COLO829 (cell line): ENCODE measurements around the gene SHROOM4.

Experiments
- DNase-seq: peaks from one replicate; pipeline ENCODE4 v3.0.0; 2012; ENCODE audit warnings: low spot score

Gene SHROOM4

DNA sequence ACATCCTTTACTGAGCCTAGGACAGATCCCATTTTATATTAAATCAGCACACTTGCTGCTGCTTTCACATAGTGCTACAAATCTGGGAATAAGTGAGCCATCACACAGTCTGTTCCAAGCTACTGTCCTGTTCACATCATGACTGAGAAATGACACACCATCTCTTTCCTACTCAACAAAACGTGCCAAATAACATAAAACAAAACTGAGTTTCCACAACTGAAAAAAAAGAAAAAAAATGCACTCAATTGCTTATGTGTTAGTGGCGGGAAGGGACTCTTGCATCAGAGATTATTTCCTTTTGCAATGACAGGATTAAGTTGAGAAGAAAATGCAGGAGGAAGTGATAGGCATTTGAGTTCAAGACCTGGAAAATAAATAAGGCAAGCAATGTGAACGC lies 109.0 kb downstream of the SHROOM4 start:
- no peak for DNase-seq

- no peak for DNase-seq
Measured at GRCh38 chrX:50704360-50704759, 109.6 kb downstream of the SHROOM4 start.

- DNase-seq = no peak
Measured at GRCh38 chrX:50700921-50701320, 113.1 kb downstream of the SHROOM4 start.

GRCh38 chrX:50698944-50699343 lies 115.0 kb downstream of the SHROOM4 start:
- DNase-seq = no peak

DNA sequence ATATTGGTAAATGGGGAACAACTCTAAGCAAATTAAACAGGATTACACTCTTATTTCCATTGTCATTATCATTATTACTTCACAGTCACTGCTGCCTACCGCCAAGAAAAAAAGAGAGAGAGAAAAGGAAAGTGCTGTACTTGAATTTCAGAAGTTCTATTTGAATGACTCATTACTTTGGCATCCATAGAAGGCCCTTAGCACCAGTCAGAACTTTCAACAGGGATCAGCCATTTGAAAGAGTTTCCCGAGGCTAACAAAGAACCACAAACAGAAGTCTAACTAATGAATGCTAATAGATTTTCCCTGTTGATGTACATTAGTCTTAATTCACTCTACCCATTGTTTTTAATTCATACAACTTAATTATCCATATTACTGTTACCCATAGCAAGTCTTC lies 116.3 kb downstream of the SHROOM4 start:
- peak; percentile 79 for DNase-seq

GRCh38 chrX:50691820-50692219 lies 122.2 kb downstream of the SHROOM4 start:
- DNase-seq = peak; percentile 42

- no peak for DNase-seq
Measured at GRCh38 chrX:50684871-50685270, 129.1 kb downstream of the SHROOM4 start.

DNA sequence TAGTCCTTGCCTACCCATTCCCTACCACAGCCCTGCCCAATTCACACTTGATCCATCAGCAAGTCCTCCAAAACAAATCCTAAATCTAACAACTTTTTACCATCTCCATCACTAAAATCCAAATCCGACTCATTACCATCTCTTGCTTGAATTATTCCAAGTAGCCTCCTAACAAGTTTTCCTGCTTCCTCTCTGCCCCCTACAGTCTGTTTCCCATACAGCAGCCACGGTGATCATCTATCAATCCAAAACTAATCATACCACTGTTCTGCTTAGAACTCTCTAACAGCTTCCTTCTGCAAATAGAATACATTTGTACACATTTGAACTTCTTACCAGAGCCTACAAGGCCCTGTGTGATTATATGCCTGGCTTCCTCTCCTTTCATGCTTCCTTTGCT lies 133.0 kb downstream of the SHROOM4 start:
- DNase-seq = no peak

- DNase-seq = no peak
Measured at GRCh38 chrX:50677789-50678188, 136.2 kb downstream of the SHROOM4 start.

DNA sequence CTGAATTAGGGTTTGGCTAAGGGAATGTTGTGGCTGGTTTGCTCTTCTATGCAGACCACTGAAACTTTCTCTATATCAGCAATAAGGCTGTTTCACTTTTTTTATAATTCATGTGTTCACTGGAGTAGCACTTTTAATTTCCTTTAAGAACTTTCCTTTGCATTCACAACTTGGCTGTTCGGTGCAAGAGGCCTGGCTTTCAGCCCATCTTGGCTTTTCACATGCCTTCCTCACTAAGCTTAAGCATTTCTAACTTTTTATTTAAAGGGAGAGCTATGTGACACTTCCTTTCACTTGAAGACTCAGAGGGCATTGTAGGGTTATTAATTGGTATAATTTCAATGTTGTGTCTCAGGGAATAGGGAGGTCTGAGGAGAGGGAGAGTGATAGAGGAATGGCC lies 142.3 kb downstream of the SHROOM4 start:
- DNase-seq = no peak

DNA sequence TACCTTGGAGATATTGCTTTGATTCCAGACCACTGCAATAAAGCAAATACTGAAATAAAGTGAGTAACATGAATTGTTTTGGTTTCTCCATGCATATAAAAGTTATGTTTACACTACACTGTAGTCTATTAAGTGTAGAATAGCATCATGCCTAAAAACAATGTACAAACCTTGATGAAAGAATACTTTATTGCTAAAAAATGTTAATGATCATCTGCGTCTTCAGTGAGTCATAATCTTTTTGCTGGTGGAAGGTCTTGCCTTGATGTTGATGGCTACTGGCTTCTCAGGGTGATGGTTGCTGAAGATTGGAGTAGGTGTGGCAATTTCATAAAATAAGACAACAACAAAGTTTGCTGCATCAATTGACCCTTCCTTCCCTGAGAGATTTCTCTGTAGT lies 145.1 kb downstream of the SHROOM4 start:
- no peak for DNase-seq

GRCh38 chrX:50648156-50648555 lies 165.8 kb downstream of the SHROOM4 start:
- no peak for DNase-seq

GRCh38 chrX:50644496-50644895 lies 169.5 kb downstream of the SHROOM4 start:
- no peak for DNase-seq

- DNase-seq = no peak
Measured at GRCh38 chrX:50643525-50644137, 170.4 kb downstream of the SHROOM4 start.

DNA sequence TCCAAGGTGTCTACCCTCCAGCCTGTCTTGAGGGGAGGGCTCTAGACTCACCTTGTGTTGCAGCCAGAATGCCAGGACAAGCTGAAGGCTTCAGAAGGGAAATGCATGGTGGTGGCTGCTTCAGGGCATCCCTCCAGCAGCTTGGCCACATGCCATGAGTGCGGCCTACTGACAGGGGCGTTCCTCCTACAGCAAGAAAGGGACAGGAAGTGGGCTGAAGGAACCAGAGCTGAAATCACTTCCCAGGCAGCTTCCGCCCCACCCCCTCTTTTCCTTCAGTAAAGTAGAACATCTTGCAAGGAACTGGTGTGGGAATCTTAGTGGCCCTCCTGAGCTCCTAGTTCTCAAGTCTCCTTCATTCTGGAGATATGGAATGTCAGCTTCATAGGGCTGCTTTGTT lies 175.9 kb downstream of the SHROOM4 start:
- DNase-seq = no peak

GRCh38 chrX:50635817-50636365 lies 178.1 kb downstream of the SHROOM4 start:
- peak; percentile 3 for DNase-seq

DNA sequence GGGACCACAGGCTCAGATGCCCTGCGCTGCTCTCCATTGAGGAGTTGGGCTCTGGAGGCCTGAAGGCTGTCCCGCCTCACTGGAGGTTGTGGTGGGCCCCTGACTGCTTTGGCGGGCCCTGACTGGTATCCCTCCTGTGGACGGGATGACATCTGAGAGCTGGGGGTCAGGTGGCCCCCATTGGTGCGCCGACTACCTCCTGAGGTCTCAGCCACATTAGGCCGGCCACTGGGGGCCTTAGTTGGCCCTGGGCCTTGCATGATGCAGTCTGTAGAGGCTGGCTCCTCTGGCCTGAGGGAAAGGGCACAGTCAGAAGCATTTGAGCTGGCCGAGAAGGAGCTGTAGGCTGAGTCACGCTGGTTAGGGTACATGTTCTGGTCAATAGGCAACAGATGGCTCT lies 178.8 kb downstream of the SHROOM4 start:
- no peak for DNase-seq

DNA sequence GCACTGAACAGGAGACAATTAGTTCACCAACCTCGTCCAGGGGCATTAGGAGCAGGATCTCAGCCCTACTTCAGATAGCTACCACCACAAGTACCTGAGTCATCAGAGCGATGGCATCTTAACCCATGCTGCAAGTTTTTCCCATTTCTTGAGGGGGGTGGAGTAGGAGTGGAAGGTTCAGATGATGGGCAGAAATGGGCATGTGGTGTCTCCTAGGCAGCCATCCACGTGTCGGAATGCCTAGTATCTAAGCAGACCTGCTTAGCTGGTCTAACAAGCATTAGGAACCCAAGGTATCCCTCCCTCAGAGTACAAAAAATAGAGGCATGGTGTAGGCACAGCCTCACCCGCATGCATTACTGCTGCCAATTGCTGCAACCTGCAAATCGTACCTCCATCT lies 184.2 kb downstream of the SHROOM4 start:
- no peak for DNase-seq

- no peak for DNase-seq
Measured at GRCh38 chrX:50627696-50628095, 186.3 kb downstream of the SHROOM4 start.

DNA sequence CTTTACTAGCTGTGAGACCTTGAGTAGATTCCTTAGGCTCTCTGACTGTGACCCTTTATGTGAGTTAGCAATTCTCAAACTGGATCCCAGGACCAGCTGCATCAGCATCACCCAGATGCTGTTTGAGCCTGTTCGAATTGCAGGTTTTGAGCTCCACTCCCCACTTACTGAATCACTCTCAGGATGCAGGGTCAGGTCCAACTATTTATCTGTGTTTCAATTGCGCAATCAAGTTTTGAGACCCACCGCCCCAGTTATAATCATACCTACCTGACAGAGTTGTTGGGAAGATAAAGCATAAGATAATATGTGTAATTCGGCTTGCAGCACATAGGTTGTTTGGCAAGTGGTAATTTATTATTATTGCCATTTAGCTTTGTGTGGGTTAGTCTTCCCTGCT lies 187.6 kb downstream of the SHROOM4 start:
- DNase-seq = no peak

GRCh38 chrX:50622751-50623150 lies 191.2 kb downstream of the SHROOM4 start:
- no peak for DNase-seq

DNA sequence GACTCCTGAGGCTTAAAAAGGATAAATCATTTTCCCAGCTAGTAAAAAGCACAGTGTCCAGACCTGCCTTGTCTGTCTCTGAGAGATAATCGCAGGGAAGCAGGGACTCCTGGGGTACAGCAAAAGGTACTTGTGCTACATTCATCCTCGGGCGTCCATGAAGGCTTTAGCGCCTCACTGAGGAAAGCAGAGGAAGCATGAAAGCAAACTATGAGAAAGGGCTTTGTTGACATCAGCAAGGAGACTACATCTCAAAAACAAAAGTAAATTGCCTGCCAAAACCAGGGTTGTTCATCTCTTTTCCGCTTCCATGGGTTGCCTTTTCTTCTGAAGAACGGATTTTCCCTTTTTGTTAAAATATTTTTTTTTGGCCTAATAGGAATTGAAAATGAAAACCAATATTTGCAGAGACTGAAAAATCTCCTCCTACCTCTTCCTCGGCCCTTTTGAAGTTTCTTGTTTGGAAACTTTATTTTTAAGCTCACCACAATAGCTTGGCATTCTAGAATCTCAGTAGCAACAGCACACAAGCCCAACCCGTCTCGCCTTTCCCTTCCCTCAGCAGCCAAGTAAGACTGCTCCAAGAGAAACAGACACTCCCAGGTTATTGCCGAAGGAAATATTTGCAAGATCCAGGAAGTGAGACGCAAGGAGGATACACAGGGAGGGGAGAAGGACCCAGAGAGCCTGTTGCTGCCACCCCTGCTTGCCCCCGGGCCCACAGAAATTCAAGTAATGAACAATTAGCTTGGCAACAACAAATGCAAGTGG lies 195.0 kb downstream of the SHROOM4 start:
- DNase-seq = no peak

DNA sequence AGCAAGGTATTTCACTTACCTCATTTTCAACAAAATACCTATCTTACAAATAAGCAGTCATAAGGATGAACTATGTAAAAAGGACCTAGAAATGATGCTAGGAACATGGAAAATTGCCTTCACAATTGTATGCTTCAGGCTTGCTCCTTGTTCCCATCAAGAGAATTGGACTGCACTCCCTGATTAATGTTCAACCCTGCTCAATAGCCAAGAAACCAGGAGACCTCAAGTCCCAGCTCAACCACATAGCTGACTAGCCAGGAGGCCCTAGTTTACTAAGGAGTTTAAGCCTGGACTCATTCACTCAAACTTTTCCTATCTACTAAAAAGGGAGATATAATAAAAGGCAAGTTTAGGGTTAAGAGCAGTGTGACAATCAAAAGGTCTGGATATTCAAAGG lies 196.8 kb downstream of the SHROOM4 start:
- no peak for DNase-seq
